Osteoblast (primary cell): ENCODE data around the gene SPEM2. TPM values are rescaled to one million over a fixed set of nuclear protein-coding genes. Genes with fewer than 3 reads are reported as not detected.

ENCODE experiments used
- DNase-seq: peaks from one replicate; pipeline ENCODE4 v3.0.0; 2011; ENCODE audit warnings: low spot score, mixed read lengths; ENCODE audit not compliant: insufficient read length; ENCODE audit errors: missing footprints
- H2AFZ ChIP-seq: 2 replicates; pipeline ENCODE4 v1.6.0; 2011; ENCODE audit warnings: mild to moderate bottlenecking, low read length
- H3K27ac ChIP-seq: 2 replicates; pipeline ENCODE4 v1.5.1; 2011; ENCODE audit warnings: mild to moderate bottlenecking, low read depth, low read length, moderate library complexity
- H3K27me3 ChIP-seq: 2 replicates; pipeline ENCODE4 v1.6.0; 2012; ENCODE audit warnings: mild to moderate bottlenecking, control low read depth, inconsistent platforms, low read length, moderate library complexity; ENCODE audit not compliant: insufficient read depth
- H3K36me3 ChIP-seq: 2 replicates; pipeline ENCODE4 v1.5.1; 2011; ENCODE audit warnings: mild to moderate bottlenecking, low read length, control low read depth, moderate library complexity; ENCODE audit not compliant: insufficient read depth
- H3K4me1 ChIP-seq: 2 replicates; pipeline ENCODE4 v1.5.1; 2011; ENCODE audit warnings: mild to moderate bottlenecking, low read length, control low read depth, moderate library complexity; ENCODE audit not compliant: insufficient read depth
- H3K4me2 ChIP-seq: 2 replicates; pipeline ENCODE4 v1.6.0; 2011; ENCODE audit warnings: mild to moderate bottlenecking, low read length; ENCODE audit not compliant: insufficient read depth
- H3K4me3 ChIP-seq: fragments of 200-600 bp; sonication (generic); 3 replicates; pipeline ENCODE4 v1.5.1; 2012; ENCODE audit warnings: mild to moderate bottlenecking, low read length, inconsistent platforms; ENCODE audit not compliant: insufficient read depth
- H3K79me2 ChIP-seq: 2 replicates; pipeline ENCODE4 v1.6.0; 2012; ENCODE audit warnings: mild to moderate bottlenecking, low read length, control low read depth, inconsistent platforms; ENCODE audit not compliant: insufficient read depth
- H3K9me3 ChIP-seq: 2 replicates; pipeline ENCODE4 v1.5.1; 2011; ENCODE audit warnings: low read depth, low read length, control low read depth
- H4K20me1 ChIP-seq: 2 replicates; pipeline ENCODE4 v1.6.0; 2012; ENCODE audit warnings: mild to moderate bottlenecking, low read length, control low read depth; ENCODE audit not compliant: insufficient read depth
- CTCF ChIP-seq: IDR thresholded peaks from 2 replicates; pipeline ENCODE4 v1.5.1; 2011; ENCODE audit warnings: mild to moderate bottlenecking, low read depth, low read length, moderate library complexity; ENCODE audit errors: extremely low read depth
- total RNA-seq: library from RNA; depleted of rRNA; stranded (reverse); fragments of >200 nt; gene quantifications from 2 replicates; pipeline ENCODE4 v1.2.3, GENCODE V29; 2012

SPEM2 gene
- total RNA-seq, 1 donor: not detected

- peak; percentile 31 for DNase-seq
- H3K4me1 ChIP-seq: peaks cover 26% of the 10 kb centered on the region
- H3K36me3 ChIP-seq: no peaks in the 10 kb centered on the region
- H4K20me1 ChIP-seq: no peaks in the 10 kb centered on the region
- H3K4me2 ChIP-seq: peak overlapping the region; percentile 85
- no peak overlapping the region for H2AFZ ChIP-seq
- no peaks in the 10 kb centered on the region for H3K79me2 ChIP-seq
- H3K4me3 ChIP-seq: peak overlapping the region; percentile 58
- peaks cover 40% of the 10 kb centered on the region for H3K27me3 ChIP-seq
- no peaks in the 10 kb centered on the region for H3K9me3 ChIP-seq
- H3K27ac ChIP-seq: no peak overlapping the region
- no peak for TF ChIP-seq CTCF
These were observed 12.0 kb downstream of the SPEM2 start for GRCh38 chr17:7437369-7437863.

GRCh38 chr17:7437950-7438614, 12.7 kb downstream of the SPEM2 start:
- peak; percentile 86 for DNase-seq
- Histone ChIP-seq H3K9me3 (no peaks in the 10 kb centered on the region), H3K79me2 (no peaks in the 10 kb centered on the region), H3K4me3 (peak overlapping the region; percentile 37), H3K27me3 (peaks cover 40% of the 10 kb centered on the region), H3K27ac (no peak overlapping the region), H3K4me2 (peak overlapping the region; percentile 85), H3K4me1 (peaks cover 26% of the 10 kb centered on the region), H4K20me1 (no peaks in the 10 kb centered on the region), H3K36me3 (no peaks in the 10 kb centered on the region), H2AFZ (no peak overlapping the region)
- no peak for TF ChIP-seq CTCF

- no peaks in the 10 kb centered on the region for H4K20me1 ChIP-seq
- no peak overlapping the region for H2AFZ ChIP-seq
- H3K27ac ChIP-seq: no peak overlapping the region
- H3K9me3 ChIP-seq: no peaks in the 10 kb centered on the region
- H3K4me1 ChIP-seq: peaks cover 28% of the 10 kb centered on the region
- no peak for TF ChIP-seq CTCF
- H3K79me2 ChIP-seq: no peaks in the 10 kb centered on the region
- H3K4me2 ChIP-seq: no peak overlapping the region
- no peak overlapping the region for H3K4me3 ChIP-seq
- peaks cover 40% of the 10 kb centered on the region for H3K27me3 ChIP-seq
- DNase-seq: peak; percentile 80
- no peaks in the 10 kb centered on the region for H3K36me3 ChIP-seq
These were observed 13.4 kb downstream of the SPEM2 start for GRCh38 chr17:7438656-7439460.
